HepG2 (cell line): ENCODE data around the gene EFS. TPM values are rescaled to one million over a fixed set of nuclear protein-coding genes. Genes with fewer than 3 reads are reported as not detected.

Experiments used
- ADNP ChIP-seq: sonication (generic); formaldehyde crosslinking; IDR thresholded peaks from 2 replicates; pipeline ENCODE4 v1.4.0; 2020; ENCODE audit warnings: missing genetic modification reagents
- ARID2 ChIP-seq: sonication (generic); formaldehyde crosslinking; IDR thresholded peaks from 2 replicates; pipeline ENCODE4 v1.8.1; 2022; ENCODE audit warnings: mild to moderate bottlenecking, missing genetic modification reagents, borderline replicate concordance
- ATM ChIP-seq: fragments of 450-650 bp; IDR thresholded peaks from 2 replicates; pipeline ENCODE4 v1.7.1; 2017; ENCODE audit warnings: mild to moderate bottlenecking, borderline replicate concordance
- ETS1 ChIP-seq: sonication (generic); formaldehyde crosslinking; IDR thresholded peaks from 2 replicates; pipeline ENCODE4 v1.4.0; 2020; ENCODE audit warnings: missing genetic modification reagents
- FLYWCH1 ChIP-seq: sonication (generic); formaldehyde crosslinking; IDR thresholded peaks from 2 replicates; pipeline ENCODE4 v1.8.1; 2023; ENCODE audit warnings: mild to moderate bottlenecking, missing genetic modification reagents
- HIC2 ChIP-seq: sonication (generic); formaldehyde crosslinking; IDR thresholded peaks from 2 replicates; pipeline ENCODE4 v1.9.0; 2022; ENCODE audit warnings: low read depth, missing genetic modification reagents
- MIER2 ChIP-seq: IDR thresholded peaks from 2 replicates; pipeline ENCODE4 v1.6.1; 2016; ENCODE audit warnings: missing biosample characterization, missing genetic modification reagents
- NFYC ChIP-seq: IDR thresholded peaks from 2 replicates; pipeline ENCODE4 v1.6.1; 2016; ENCODE audit warnings: missing genetic modification reagents, missing compliant biosample characterization
- PLRG1 ChIP-seq: fragments of 450-650 bp; conservative IDR thresholded peaks from 2 replicates; pipeline ENCODE4 v1.6.1; 2016
- SMAD3 ChIP-seq: sonication (generic); formaldehyde crosslinking; IDR thresholded peaks from 2 replicates; pipeline ENCODE4 v1.4.0; 2020; ENCODE audit warnings: missing genetic modification reagents
- SP140L ChIP-seq: sonication (generic); formaldehyde crosslinking; IDR thresholded peaks from 2 replicates; pipeline ENCODE4 v1.4.0; 2020; ENCODE audit warnings: missing genetic modification reagents, borderline replicate concordance
- ZBTB7B ChIP-seq: sonication (generic); formaldehyde crosslinking; IDR thresholded peaks from 2 replicates; pipeline ENCODE4 v1.4.0; 2020; ENCODE audit warnings: missing genetic modification reagents
- ZNF180 ChIP-seq: sonication (generic); formaldehyde crosslinking; IDR thresholded peaks from 2 replicates; pipeline ENCODE4 v1.4.0; 2020; ENCODE audit warnings: low read depth, missing genetic modification reagents, borderline replicate concordance
- ZNF468 ChIP-seq: sonication (generic); formaldehyde crosslinking; IDR thresholded peaks from 2 replicates; pipeline ENCODE4 v1.8.0; 2022; ENCODE audit warnings: mild to moderate bottlenecking, moderate library complexity, missing genetic modification reagents
- ZNF512 ChIP-seq: sonication (generic); formaldehyde crosslinking; IDR thresholded peaks from 2 replicates; pipeline ENCODE4 v1.4.0; 2020; ENCODE audit warnings: mild to moderate bottlenecking, missing genetic modification reagents
- ZNF740 ChIP-seq: sonication (generic); formaldehyde crosslinking; IDR thresholded peaks from 2 replicates; pipeline ENCODE4 v1.4.0; 2020; ENCODE audit warnings: missing genetic modification reagents
- ZNF839 ChIP-seq: sonication (generic); formaldehyde crosslinking; IDR thresholded peaks from 2 replicates; pipeline ENCODE4 v1.4.0; 2020; ENCODE audit warnings: missing genetic modification reagents, mild to moderate bottlenecking, borderline replicate concordance
- ZSCAN25 ChIP-seq: sonication (generic); formaldehyde crosslinking; IDR thresholded peaks from 2 replicates; pipeline ENCODE4 v1.8.0; 2022; ENCODE audit warnings: mild to moderate bottlenecking, missing genetic modification reagents
- polyA plus RNA-seq, 8 experiments: library from polyadenylated mRNA; depleted of rRNA in 3 of 8; stranded (reverse) in 7 of 8; unstranded in 1 of 8; fragments of >200 nt; fragmentation: Illumina TruSeq in 4 of 8; extraction: Trizol in 4 of 8; gene quantifications; 2 replicates each; pipeline versions ENCODE4 v1.2.1 to v1.2.3, GENCODE V29; 2011 to 2016; ENCODE audit warnings: low read depth in 4 of 8, missing spikeins in 1 of 8, mixed read lengths in 1 of 8; ENCODE audit not compliant: insufficient read depth in 1 of 8
- total RNA-seq, 5 experiments: library from RNA; depleted of rRNA; stranded (reverse); fragments of >200 nt; fragmentation: Illumina TruSeq; extraction: Trizol; gene quantifications; 2 replicates each; pipeline ENCODE4 v1.2.3, GENCODE V29; 2016; ENCODE audit warnings: low read depth in 1 of 5
- TF ChIP-seq, protein P1 (sequence below): sonication (generic); formaldehyde crosslinking; IDR thresholded peaks from 2 replicates; pipeline ENCODE4 v1.4.0; 2020; ENCODE audit warnings: mild to moderate bottlenecking, missing genetic modification reagents
- TF ChIP-seq, protein P2 (sequence below): sonication (generic); formaldehyde crosslinking; IDR thresholded peaks from 2 replicates; pipeline ENCODE4 v1.4.0; 2020; ENCODE audit warnings: missing genetic modification reagents, mild to moderate bottlenecking, borderline replicate concordance

Gene EFS
- total and polyA plus RNA-seq, 2 of the 13 experiments (the other 11 are each of a cell fraction or from before 2014, with no cell fraction given) = not detected

DNA sequence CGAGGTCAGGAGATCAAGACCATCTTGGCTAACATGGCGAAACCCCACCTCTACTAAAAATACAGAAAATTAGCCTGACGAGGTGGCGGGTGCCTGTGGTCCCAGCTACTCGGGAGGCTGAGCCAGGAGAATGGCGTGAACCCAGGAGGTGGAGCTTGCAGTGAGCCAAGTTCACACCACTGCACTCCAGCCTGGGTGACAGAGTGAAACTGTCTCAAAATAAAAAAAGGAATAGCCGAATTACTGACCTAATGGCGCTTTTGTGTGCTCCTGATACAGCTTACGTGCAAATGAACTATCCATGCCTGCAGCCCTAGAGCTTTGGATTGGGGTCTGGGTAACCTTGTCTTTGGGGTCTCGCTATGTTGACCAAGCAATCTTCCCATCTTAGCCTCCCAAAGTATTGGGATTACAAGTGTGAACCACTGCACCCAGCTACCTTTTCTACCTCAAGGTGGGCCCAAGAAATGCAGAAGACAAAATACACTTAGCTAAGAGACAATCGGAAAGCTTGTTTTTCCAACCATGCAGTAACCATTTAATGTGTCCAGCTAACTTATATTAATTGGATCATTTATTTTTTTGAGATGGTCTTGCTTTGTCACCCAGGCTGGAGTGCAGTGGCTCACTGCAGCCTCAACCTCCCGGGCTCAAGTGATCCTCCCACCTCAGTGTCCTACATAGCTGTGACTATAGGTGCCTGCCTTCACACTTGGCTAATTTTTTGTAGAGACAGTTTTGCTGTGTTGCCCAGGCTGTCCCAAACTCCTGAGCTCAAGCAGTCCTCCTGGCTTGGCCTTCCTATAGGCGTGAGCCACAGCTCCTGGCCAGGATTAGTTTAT is 38.3 kb downstream of the EFS start (continued):
- TF ChIP-seq HIC2 (CRISPR knock-in tag) (no peak), ATM (no peak), SP140L (CRISPR knock-in tag) (no peak), ARID2 (CRISPR knock-in tag) (no peak), ZNF740 (CRISPR knock-in tag) (no peak), PLRG1 (no peak), ZBTB7B (no peak), ZNF839 (CRISPR knock-in tag) (no peak), ETS1 (CRISPR knock-in tag) (no peak), ZNF468 (CRISPR knock-in tag) (no peak), MIER2 (CRISPR knock-in tag) (no peak), FLYWCH1 (CRISPR knock-in tag) (no peak), NFYC (peak; percentile 12; the same call in 1 of the 2 replicates), ZSCAN25 (CRISPR knock-in tag) (no peak), ADNP (CRISPR knock-in tag) (no peak), ZNF180 (CRISPR knock-in tag) (no peak), SMAD3 (CRISPR knock-in tag) (no peak), ZNF512 (no peak)
- TF ChIP-seq, protein P1, sequence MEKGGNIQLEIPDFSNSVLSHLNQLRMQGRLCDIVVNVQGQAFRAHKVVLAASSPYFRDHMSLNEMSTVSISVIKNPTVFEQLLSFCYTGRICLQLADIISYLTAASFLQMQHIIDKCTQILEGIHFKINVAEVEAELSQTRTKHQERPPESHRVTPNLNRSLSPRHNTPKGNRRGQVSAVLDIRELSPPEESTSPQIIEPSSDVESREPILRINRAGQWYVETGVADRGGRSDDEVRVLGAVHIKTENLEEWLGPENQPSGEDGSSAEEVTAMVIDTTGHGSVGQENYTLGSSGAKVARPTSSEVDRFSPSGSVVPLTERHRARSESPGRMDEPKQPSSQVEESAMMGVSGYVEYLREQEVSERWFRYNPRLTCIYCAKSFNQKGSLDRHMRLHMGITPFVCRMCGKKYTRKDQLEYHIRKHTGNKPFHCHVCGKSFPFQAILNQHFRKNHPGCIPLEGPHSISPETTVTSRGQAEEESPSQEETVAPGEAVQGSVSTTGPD = no peak
- TF ChIP-seq, protein P2, sequence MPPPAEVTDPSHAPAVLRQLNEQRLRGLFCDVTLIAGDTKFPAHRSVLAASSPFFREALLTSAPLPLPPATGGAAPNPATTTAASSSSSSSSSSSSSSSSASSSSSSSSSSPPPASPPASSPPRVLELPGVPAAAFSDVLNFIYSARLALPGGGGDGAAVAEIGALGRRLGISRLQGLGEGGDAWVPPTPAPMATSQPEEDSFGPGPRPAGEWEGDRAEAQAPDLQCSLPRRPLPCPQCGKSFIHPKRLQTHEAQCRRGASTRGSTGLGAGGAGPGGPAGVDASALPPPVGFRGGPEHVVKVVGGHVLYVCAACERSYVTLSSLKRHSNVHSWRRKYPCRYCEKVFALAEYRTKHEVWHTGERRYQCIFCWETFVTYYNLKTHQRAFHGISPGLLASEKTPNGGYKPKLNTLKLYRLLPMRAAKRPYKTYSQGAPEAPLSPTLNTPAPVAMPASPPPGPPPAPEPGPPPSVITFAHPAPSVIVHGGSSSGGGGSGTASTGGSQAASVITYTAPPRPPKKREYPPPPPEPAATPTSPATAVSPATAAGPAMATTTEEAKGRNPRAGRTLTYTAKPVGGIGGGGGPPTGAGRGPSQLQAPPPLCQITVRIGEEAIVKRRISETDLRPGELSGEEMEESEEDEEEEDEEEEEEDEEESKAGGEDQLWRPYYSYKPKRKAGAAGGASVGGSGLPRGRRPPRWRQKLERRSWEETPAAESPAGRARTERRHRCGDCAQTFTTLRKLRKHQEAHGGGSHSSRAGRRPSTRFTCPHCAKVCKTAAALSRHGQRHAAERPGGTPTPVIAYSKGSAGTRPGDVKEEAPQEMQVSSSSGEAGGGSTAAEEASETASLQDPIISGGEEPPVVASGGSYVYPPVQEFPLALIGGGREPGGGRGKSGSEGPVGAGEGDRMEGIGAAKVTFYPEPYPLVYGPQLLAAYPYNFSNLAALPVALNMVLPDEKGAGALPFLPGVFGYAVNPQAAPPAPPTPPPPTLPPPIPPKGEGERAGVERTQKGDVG (CRISPR knock-in tag) = peak; percentile 29; the same call in 1 of the 2 replicates
